Right ventricle myocardium superior (tissue), 1 donor: ENCODE results near the gene OR2T10. TPM values are rescaled to one million over a fixed set of nuclear protein-coding genes. Genes with fewer than 3 reads are reported as not detected.
"Not testable (repeated sequence)": the region's sequence is repeated elsewhere in the genome, so short reads cannot be mapped to it uniquely, and the experiment has no call there.

Experiments used
- ATAC-seq: fragments of 200-7000 bp; cut with Tn5 transposase; one replicate; pipeline ENCODE4 v1.9.1; 2020; ENCODE audit warnings: mild to moderate bottlenecking; ENCODE audit not compliant: poor library complexity
- DNase-seq: peaks from one replicate; pipeline ENCODE4 v3.0.0-alpha.2; 2020
- intact Hi-C: fragments of 100-400 bp; cut with DNase I; formaldehyde crosslinking; loops from one replicate; pipeline ENCODE4 v1.11.2; 2022
- total RNA-seq: library from RNA; stranded (reverse); fragmentation: NEBNext Ultra II Directional; extraction: Animal tissue kit (Norgen Biotek cat#: 25700); gene quantifications from one replicate; pipeline ENCODE4 v1.2.1, GENCODE V29; 2021
- donor health status: DM: no; HTN: yes; CAD: no; lungs with severe emphysema.

Gene OR2T10
- total RNA-seq, 1 donor from 2014 or later = not detected

GRCh38 chr1:248611883-248612414 lies 14.4 kb upstream of the OR2T10 start:
- intact Hi-C loops = no loop called here
- ATAC-seq = no peak
- DNase-seq = no peak

GRCh38 chr1:248610301-248610700 lies 12.8 kb upstream of the OR2T10 start:
- intact Hi-C loops = no loop called here
- DNase-seq (no peak), ATAC-seq (no peak)

- DNase-seq (no peak), ATAC-seq (no peak)
- intact Hi-C loops = no loop called here
These were observed 1.9 kb upstream of the OR2T10 start for GRCh38 chr1:248599396-248599795.

- ATAC-seq (no peak), DNase-seq (no peak)
- intact Hi-C loops = no loop called here
These were observed 885 bp downstream of the OR2T10 start for GRCh38 chr1:248596615-248597014.

- ATAC-seq = no peak
- no peak for DNase-seq
- intact Hi-C loops = no loop called here
These were observed 4.3 kb downstream of the OR2T10 start for GRCh38 chr1:248593226-248593625.

- intact Hi-C loops = no loop called here
- no peak for DNase-seq
- ATAC-seq = no peak
These were observed 4.8 kb downstream of the OR2T10 start for GRCh38 chr1:248592655-248593054.

DNA sequence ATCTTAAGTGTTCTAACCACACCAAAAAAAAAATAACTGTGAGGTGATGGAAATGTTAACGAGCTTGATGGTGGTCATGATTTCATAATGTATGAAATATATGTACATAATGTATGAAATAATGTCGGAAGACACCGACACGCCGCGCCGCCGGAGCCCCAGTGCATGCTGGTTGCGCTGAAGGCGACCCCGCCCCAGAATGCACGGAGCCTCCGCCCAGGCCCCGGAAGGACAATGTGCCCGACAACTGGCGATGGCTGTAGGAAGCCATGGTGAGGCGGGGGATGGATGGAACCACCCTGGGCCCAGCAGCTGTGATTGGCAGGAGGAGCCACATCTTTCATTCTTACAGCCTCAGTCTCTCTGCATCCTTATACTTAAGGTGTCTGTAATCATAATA lies 7.4 kb downstream of the OR2T10 start:
- ATAC-seq (no peak), DNase-seq (no peak)
- intact Hi-C loops = no loop called here

GRCh38 chr1:248589334-248589733 lies 8.2 kb downstream of the OR2T10 start:
- ATAC-seq (no peak), DNase-seq (no peak)
- intact Hi-C loops = no loop called here

DNA sequence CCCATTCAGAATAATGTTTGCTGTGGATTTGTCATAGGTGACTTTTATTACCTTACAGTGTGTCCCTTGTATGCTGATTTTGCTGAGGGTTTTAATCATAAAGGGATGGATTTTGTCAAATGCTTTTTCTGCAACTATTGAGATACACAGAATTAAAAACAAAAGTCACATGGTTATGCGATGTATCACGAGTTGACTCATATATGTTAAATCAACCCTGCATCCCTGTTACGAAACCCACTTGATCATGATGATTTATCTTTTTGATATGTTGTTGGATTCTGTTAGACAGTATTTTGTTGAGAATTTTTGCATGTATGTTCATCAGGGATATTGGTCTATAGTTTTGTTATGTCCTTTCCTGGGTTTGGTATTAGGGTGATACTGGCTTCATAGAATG lies 12.2 kb downstream of the OR2T10 start:
- DNase-seq (no peak), ATAC-seq (no peak)
- intact Hi-C loops = no loop called here

- intact Hi-C loops = no loop called here
- ATAC-seq (no peak), DNase-seq (no peak)
These were observed 21.1 kb downstream of the OR2T10 start for GRCh38 chr1:248576260-248576980.

- intact Hi-C loops, ATAC-seq, DNase-seq: not testable (repeated sequence)
These were observed 22.8 kb downstream of the OR2T10 start, which contains the start of gene OR2T34 for GRCh38 chr1:248574657-248575056. Gene OR2T34 (minus strand): TSS chr1:248574757. CDS start chr1:248574757, 0 bp downstream.

DNA sequence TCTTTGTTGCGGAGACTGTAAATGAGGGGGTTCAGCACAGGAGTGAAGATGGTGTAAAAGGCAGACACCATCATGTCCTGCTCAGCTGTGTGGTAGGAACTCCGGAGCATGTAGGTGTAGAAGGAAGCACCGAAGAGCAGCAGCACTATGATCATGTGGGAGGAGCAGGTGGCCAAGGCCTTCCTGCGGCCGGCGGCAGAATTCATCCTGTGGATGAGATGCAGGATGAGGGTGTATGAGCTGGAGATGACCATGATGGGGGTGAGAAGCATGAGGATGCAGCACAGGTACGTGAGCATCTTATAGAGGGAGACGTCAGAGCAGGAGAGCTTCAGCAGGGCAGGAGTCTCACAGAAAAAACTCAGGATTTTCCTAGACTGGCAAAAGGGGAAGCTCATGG lies 23.6 kb downstream of the OR2T10 start:
- intact Hi-C loops, ATAC-seq, DNase-seq: not testable (repeated sequence)

DNA sequence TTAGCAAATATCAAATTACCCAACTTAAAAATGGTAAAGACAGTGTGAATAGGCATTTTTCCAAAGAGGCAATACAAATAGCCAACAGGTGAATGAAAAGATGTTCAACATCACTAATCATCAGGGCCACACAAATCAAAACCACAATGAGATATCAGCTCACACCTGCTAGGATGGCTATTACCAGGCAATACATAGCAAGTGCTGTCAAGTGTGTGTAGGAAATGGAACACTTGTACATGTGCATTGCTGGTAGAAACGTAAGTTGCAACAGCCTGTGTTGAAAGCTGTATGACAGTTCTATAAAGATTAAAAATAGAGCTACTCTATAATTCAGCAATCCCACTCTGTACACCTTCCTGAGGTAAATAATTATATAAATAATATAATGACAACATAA lies 25.5 kb downstream of the OR2T10 start:
- ATAC-seq, intact Hi-C loops, DNase-seq: not testable (repeated sequence)

GRCh38 chr1:248570811-248571210 lies 26.7 kb downstream of the OR2T10 start:
- ATAC-seq, intact Hi-C loops, DNase-seq: not testable (repeated sequence)

GRCh38 chr1:248569049-248569448 lies 28.5 kb downstream of the OR2T10 start:
- ATAC-seq, intact Hi-C loops, DNase-seq: not testable (repeated sequence)

GRCh38 chr1:248565530-248566373 lies 31.7 kb downstream of the OR2T10 start:
- DNase-seq, ATAC-seq, intact Hi-C loops: not testable (repeated sequence)

GRCh38 chr1:248562672-248563071 lies 34.8 kb downstream of the OR2T10 start, which contains the start of gene OR2T29:
Gene OR2T29 (minus strand): TSS chr1:248562772. CDS start chr1:248559491, 3,281 bp downstream.
- DNase-seq, intact Hi-C loops, ATAC-seq: not testable (repeated sequence)

DNA sequence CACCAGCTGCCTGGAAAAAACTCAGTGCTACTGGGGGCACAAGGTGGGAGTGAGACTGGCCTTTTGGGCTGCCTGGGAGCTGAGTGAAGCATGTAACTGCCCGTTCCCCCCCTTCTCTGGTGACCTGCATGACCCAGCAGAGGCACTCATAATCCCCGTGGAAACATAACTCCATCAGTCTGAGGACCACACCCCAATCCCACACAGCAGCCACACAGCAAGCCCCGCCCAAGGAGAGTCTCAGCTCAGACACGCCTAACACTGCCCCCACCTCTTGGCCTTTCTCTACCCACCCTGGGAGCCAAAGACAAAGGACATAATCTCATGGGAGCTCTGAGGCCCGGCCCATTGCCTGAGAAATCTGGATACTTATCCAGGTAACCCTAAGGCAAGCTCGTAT lies 46.5 kb downstream of the OR2T10 start:
- not testable (repeated sequence) for DNase-seq, ATAC-seq

GRCh38 chr1:248547383-248547782 lies 50.1 kb downstream of the OR2T10 start:
- intact Hi-C loops, ATAC-seq, DNase-seq: not testable (repeated sequence)

More for the DNA sequence above, 46.5 kb downstream of the OR2T10 start:
- intact Hi-C loops = not testable (repeated sequence)
